HepG2 (cell line): Measurements from ENCODE around the gene TMBIM6. TPM values are rescaled to one million over a fixed set of nuclear protein-coding genes. Genes with fewer than 3 reads are reported as not detected.

Experiments used
- ATAC-seq: fragments of 200-7000 bp; cut with Tn5 transposase; 3 replicates; pipeline ENCODE4 v1.9.1; 2020; ENCODE audit warnings: mild to moderate bottlenecking, moderate library complexity
- BruUV-seq: library from RNA; stranded (reverse); fragments of 400-500 nt; replicated peaks from 2 replicates; lab custom pipeline; 2021; lab: Mats Ljungman, UMichigan
- CTCF ChIA-PET: fragments of 300-600 bp; formaldehyde crosslinking; extraction: SDS; loops from one replicate; lab custom pipeline; 2021; ENCODE audit warnings: low total read pairs, inconsistent platforms, low intra/inter-chr PET ratio; lab: Yijun Ruan, JAX
- POLR2A ChIA-PET: fragments of 350-600 bp; sonication (Branson Sonifier 250); formaldehyde crosslinking; loops from one replicate; lab custom pipeline; 2020; ENCODE audit warnings: antibody characterized with exemption, inconsistent platforms; lab: Yijun Ruan, JAX
- DNase-seq: peaks from one replicate; pipeline ENCODE4 v3.0.0-alpha.2; 2015; ENCODE audit warnings: low spot score
- FAIRE-seq: peaks from 3 replicates; lab custom pipeline; 2011; peaks lifted over from hg19 to GRCh38; lab: Jason Lieb, UNC
- H2AFZ ChIP-seq: one replicate; pipeline ENCODE4 v1.6.1; 2011; ENCODE audit warnings: low read length, inconsistent platforms
- H3K27ac ChIP-seq: fragments of 300-600 bp; 3 replicates; pipeline ENCODE4 v1.8.0; 2011; ENCODE audit warnings: mixed run types, mild to moderate bottlenecking, mixed read lengths, low read length, inconsistent platforms; ENCODE audit not compliant: insufficient read depth; ENCODE audit errors: extremely low read length
- H3K27me3 ChIP-seq, 2 experiments: fragments of 200-600 bp in 1 of 2; 2 replicates in 1 of 2; 3 replicates in 1 of 2; pipeline versions ENCODE4 v1.6.0 to v1.8.0; 2011; ENCODE audit warnings: low read length in 2 of 2, mild to moderate bottlenecking in 2 of 2, moderate library complexity in 2 of 2, inconsistent platforms in 1 of 2; ENCODE audit not compliant: insufficient read depth in 2 of 2, control insufficient read depth in 1 of 2
- H3K36me3 ChIP-seq, 2 experiments: fragments of 200-600 bp in 1 of 2; replicated peaks in 1 of 2; 2 replicates in 1 of 2; 3 replicates in 1 of 2; pipeline versions ENCODE4 v1.5.1 to v1.8.0; 2011; ENCODE audit warnings: low read length in 2 of 2, inconsistent platforms in 1 of 2; ENCODE audit not compliant: insufficient read depth in 2 of 2, control insufficient read depth in 1 of 2
- H3K4me1 ChIP-seq: 2 replicates; pipeline ENCODE4 v1.5.1; 2012; ENCODE audit warnings: low read length, inconsistent platforms; ENCODE audit not compliant: insufficient read depth
- H3K4me2 ChIP-seq: 2 replicates; pipeline ENCODE4 v1.6.0; 2011; ENCODE audit warnings: low read depth, low read length, inconsistent platforms
- H3K4me3 ChIP-seq, 3 experiments: fragments of 200-600 bp in 1 of 3; sonication (generic), shearing (Covaris generic) in 1 of 3; replicated peaks in 1 of 3; 2 replicates each; pipeline ENCODE4 v1.5.1; 2011 to 2016; ENCODE audit warnings: low read length in 3 of 3, inconsistent platforms in 2 of 3, low read depth in 2 of 3, mild to moderate bottlenecking in 2 of 3, control low read depth in 1 of 3, mixed read lengths in 1 of 3; ENCODE audit not compliant: insufficient read depth in 1 of 3
- H3K79me2 ChIP-seq: one replicate; pipeline ENCODE4 v1.6.1; 2011; ENCODE audit warnings: low read length, inconsistent platforms; ENCODE audit not compliant: insufficient read depth
- H3K9ac ChIP-seq: 2 replicates; pipeline ENCODE4 v1.6.0; 2011; ENCODE audit warnings: mild to moderate bottlenecking, low read depth, low read length, inconsistent platforms; ENCODE audit not compliant: insufficient read depth
- H3K9me3 ChIP-seq: 2 replicates; pipeline ENCODE4 v1.5.1; 2012; ENCODE audit warnings: mild to moderate bottlenecking, low read length
- H4K20me1 ChIP-seq: 2 replicates; pipeline ENCODE4 v1.6.0; 2011; ENCODE audit warnings: inconsistent platforms, mild to moderate bottlenecking, low read length, moderate library complexity; ENCODE audit not compliant: insufficient read depth
- HDAC2 ChIP-seq: sonication (generic); formaldehyde crosslinking; IDR thresholded peaks from 2 replicates; pipeline ENCODE4 v1.4.0; 2020; ENCODE audit warnings: missing genetic modification reagents
- NBN ChIP-seq: fragments of 450-650 bp; conservative IDR thresholded peaks from 2 replicates; pipeline ENCODE4 v1.6.1; 2017
- RARG ChIP-seq: sonication (generic); formaldehyde crosslinking; IDR thresholded peaks from 2 replicates; pipeline ENCODE4 v1.4.0; 2020; ENCODE audit warnings: low read depth, mild to moderate bottlenecking, missing genetic modification reagents
- SNRNP70 ChIP-seq: fragments of 200-400 bp; formaldehyde crosslinking; IDR thresholded peaks from 2 replicates; pipeline ENCODE4 v1.6.1; 2017; ENCODE audit warnings: mild to moderate bottlenecking, low read depth, low read length, moderate library complexity
- XBP1 ChIP-seq: sonication (generic); formaldehyde crosslinking; IDR thresholded peaks from 2 replicates; pipeline ENCODE4 v1.5.0; 2020; ENCODE audit warnings: missing genetic modification reagents
- ZBTB42 ChIP-seq: sonication (generic); formaldehyde crosslinking; IDR thresholded peaks from 2 replicates; pipeline ENCODE4 v1.5.0; 2020; ENCODE audit warnings: mild to moderate bottlenecking, missing genetic modification reagents
- ZNF282 ChIP-seq: fragments of 450-650 bp; IDR thresholded peaks from 2 replicates; pipeline ENCODE4 v1.6.1; 2018; ENCODE audit not compliant: partially characterized antibody
- ZNF501 ChIP-seq: sonication (generic); formaldehyde crosslinking; IDR thresholded peaks from 2 replicates; pipeline ENCODE4 v1.5.1; 2020; ENCODE audit warnings: mild to moderate bottlenecking, moderate library complexity, missing genetic modification reagents
- ZNF569 ChIP-seq: sonication (generic); formaldehyde crosslinking; IDR thresholded peaks from 2 replicates; pipeline ENCODE4 v1.5.0; 2020; ENCODE audit warnings: mild to moderate bottlenecking, missing genetic modification reagents, moderate library complexity, borderline replicate concordance
- ZNF644 ChIP-seq: IDR thresholded peaks from 2 replicates; pipeline ENCODE4 v1.6.1; 2016; ENCODE audit warnings: low read depth
- WGBS: methylation state at CpG from one replicate; pipeline ENCODE4 v1.1.6; 2017; ENCODE audit warnings: low lambda C conversion rate; 5-methylcytosine and 5-hydroxymethylcytosine counted together
- in situ Hi-C: cut with HindIII; loops from 2 replicates; pipeline ENCODE4 v1.10.0; 2017; ENCODE audit warnings: low pct_unique_long_range_greater_than_20kb; ENCODE audit not compliant: extremely low pct_ligation_motif_present
- intact Hi-C: fragments of 100-400 bp; cut with micrococcal nuclease; formaldehyde crosslinking; loops from one replicate; pipeline ENCODE4 v1.10.0; 2022; ENCODE audit not compliant: unreplicated experiment
- polyA plus RNA-seq, 8 experiments: library from polyadenylated mRNA; depleted of rRNA in 3 of 8; stranded (reverse) in 7 of 8; unstranded in 1 of 8; fragments of >200 nt; fragmentation: Illumina TruSeq in 4 of 8; extraction: Trizol in 4 of 8; gene quantifications; 2 replicates each; pipeline versions ENCODE4 v1.2.1 to v1.2.3, GENCODE V29; 2011 to 2016; ENCODE audit warnings: low read depth in 4 of 8, missing spikeins in 1 of 8, mixed read lengths in 1 of 8; ENCODE audit not compliant: insufficient read depth in 1 of 8
- total RNA-seq, 5 experiments: library from RNA; depleted of rRNA; stranded (reverse); fragments of >200 nt; fragmentation: Illumina TruSeq; extraction: Trizol; gene quantifications; 2 replicates each; pipeline ENCODE4 v1.2.3, GENCODE V29; 2016; ENCODE audit warnings: low read depth in 1 of 5
- TF ChIP-seq, protein P1 (sequence below): sonication (generic); formaldehyde crosslinking; IDR thresholded peaks from 2 replicates; pipeline ENCODE4 v1.4.0; 2020; ENCODE audit warnings: missing genetic modification reagents
- TF ChIP-seq, protein P2 (sequence below): sonication (generic); formaldehyde crosslinking; IDR thresholded peaks from 2 replicates; pipeline ENCODE4 v1.5.0; 2020; ENCODE audit warnings: missing genetic modification reagents
- TF ChIP-seq, protein P3 (sequence below): sonication (generic); formaldehyde crosslinking; IDR thresholded peaks from 2 replicates; pipeline ENCODE4 v1.8.1; 2023; ENCODE audit warnings: mild to moderate bottlenecking, inconsistent platforms, moderate library complexity, missing genetic modification reagents, borderline replicate concordance

Gene TMBIM6
- total and polyA plus RNA-seq, 2 of the 13 experiments (the other 11 are each of a cell fraction or from before 2014, with no cell fraction given), result 412 to 468 TPM

DNA sequence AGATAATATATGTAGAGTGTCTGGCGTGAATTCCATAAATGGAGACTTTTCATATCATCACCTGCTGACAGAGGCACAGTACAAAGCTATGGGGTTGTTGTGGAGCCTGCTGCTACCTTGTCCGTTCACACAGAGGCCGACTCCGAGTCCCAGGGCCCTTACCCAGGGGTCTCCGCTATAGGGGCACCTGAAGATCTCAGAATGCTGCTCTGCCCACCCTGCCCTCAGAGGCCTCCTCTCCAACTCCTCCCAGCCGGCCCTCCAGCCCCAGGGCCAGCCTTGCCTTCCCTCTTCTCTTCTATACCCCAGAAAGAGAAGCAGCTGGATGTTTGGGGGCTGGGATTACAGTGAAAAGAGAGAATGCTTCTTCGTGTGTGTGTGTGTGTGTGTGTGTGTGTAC, 65.5 kb downstream of the TMBIM6 start:
- H3K79me2 ChIP-seq, result no peaks in the 10 kb centered on the region
- no peak overlapping the region for H2AFZ ChIP-seq
- BruUV-seq, result no TSS peak
- no peak overlapping the region for H3K4me2 ChIP-seq
- no peak for ATAC-seq
- peaks cover 9 to 38% of the 10 kb centered on the region in 2 experiments; a peak in 4 of 5 replicates for H3K36me3 ChIP-seq
- in situ Hi-C loops (no loop called here), intact Hi-C loops (no loop called here)
- no peak overlapping the region for H3K27ac ChIP-seq
- H3K4me3 ChIP-seq, result no peak overlapping the region
- no peak for DNase-seq
- no peak overlapping the region for H3K9ac ChIP-seq
- TF ChIP-seq, protein P1, sequence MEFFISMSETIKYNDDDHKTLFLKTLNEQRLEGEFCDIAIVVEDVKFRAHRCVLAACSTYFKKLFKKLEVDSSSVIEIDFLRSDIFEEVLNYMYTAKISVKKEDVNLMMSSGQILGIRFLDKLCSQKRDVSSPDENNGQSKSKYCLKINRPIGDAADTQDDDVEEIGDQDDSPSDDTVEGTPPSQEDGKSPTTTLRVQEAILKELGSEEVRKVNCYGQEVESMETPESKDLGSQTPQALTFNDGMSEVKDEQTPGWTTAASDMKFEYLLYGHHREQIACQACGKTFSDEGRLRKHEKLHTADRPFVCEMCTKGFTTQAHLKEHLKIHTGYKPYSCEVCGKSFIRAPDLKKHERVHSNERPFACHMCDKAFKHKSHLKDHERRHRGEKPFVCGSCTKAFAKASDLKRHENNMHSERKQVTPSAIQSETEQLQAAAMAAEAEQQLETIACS (CRISPR knock-in tag), result no peak
- TF ChIP-seq, protein P2, sequence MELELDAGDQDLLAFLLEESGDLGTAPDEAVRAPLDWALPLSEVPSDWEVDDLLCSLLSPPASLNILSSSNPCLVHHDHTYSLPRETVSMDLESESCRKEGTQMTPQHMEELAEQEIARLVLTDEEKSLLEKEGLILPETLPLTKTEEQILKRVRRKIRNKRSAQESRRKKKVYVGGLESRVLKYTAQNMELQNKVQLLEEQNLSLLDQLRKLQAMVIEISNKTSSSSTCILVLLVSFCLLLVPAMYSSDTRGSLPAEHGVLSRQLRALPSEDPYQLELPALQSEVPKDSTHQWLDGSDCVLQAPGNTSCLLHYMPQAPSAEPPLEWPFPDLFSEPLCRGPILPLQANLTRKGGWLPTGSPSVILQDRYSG (CRISPR knock-in tag), result no peak
- TF ChIP-seq RARG (CRISPR knock-in tag) (no peak), NBN (no peak), ZNF644 (CRISPR knock-in tag) (no peak), ZNF569 (CRISPR knock-in tag) (no peak), ZNF501 (CRISPR knock-in tag) (no peak), ZNF282 (no peak), SNRNP70 (no peak), HDAC2 (CRISPR knock-in tag) (no peak), XBP1 (CRISPR knock-in tag) (no peak), ZBTB42 (CRISPR knock-in tag) (no peak)
- TF ChIP-seq, protein P3, sequence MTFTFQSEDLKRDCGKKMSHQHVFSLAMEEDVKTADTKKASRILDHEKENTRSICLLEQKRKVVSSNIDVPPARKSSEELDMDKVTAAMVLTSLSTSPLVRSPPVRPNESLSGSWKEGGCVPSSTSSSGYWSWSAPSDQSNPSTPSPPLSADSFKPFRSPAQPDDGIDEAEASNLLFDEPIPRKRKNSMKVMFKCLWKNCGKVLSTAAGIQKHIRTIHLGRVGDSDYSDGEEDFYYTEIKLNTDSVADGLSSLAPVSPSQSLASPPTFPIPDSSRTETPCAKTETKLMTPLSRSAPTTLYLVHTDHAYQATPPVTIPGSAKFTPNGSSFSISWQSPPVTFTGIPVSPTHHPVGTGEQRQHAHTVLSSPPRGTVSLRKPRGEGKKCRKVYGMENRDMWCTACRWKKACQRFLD (CRISPR knock-in tag), result no peak
- POLR2A ChIA-PET, result no interaction called here
- FAIRE-seq, result no peak
- CTCF ChIA-PET, result no interaction called here
- H3K27me3 ChIP-seq, result no peaks in the 10 kb centered on the region
- H4K20me1 ChIP-seq, result no peaks in the 10 kb centered on the region
- no peaks in the 10 kb centered on the region for H3K4me1 ChIP-seq
- H3K9me3 ChIP-seq, result no peaks in the 10 kb centered on the region
- 83% methylated on average over 3 of the region's 7 CpGs for WGBS
